Brain microvascular endothelial cell (primary cell): ENCODE results near the gene LPCAT3.
A peak's percentile ranks its signal among the peaks of the same experiment; 100 is the strongest.

ENCODE experiments used
- DNase-seq: peaks from one replicate; pipeline ENCODE4 v3.0.0-alpha.2; 2020
- H3K27ac ChIP-seq: fragments of 250-450 bp; sonication (Bioruptor Pico); 2 replicates; pipeline ENCODE4 v1.5.1; 2020; ENCODE audit warnings: mild to moderate bottlenecking, moderate library complexity
- H3K27me3 ChIP-seq: fragments of 250-450 bp; sonication (Bioruptor Pico); replicated peaks from 2 replicates; pipeline ENCODE4 v1.5.1; 2020; ENCODE audit warnings: mild to moderate bottlenecking
- H3K36me3 ChIP-seq: fragments of 250-450 bp; sonication (Bioruptor Pico); replicated peaks from 2 replicates; pipeline ENCODE4 v1.5.1; 2020; ENCODE audit warnings: mild to moderate bottlenecking
- H3K4me3 ChIP-seq: 2 replicates; pipeline ENCODE4 v1.5.1; 2011; ENCODE audit warnings: low read depth, mild to moderate bottlenecking, control low read depth, low read length, moderate library complexity
- in situ Hi-C: cut with HindIII; loops from 2 replicates; pipeline ENCODE4 v1.10.0; 2017; ENCODE audit warnings: low sequenced_read_pairs, low pct_ligation_motif_present
- TF ChIP-seq, protein P1 (sequence below): IDR thresholded peaks from 2 replicates; pipeline ENCODE4 v1.5.1; 2011; ENCODE audit warnings: low read depth, mild to moderate bottlenecking, moderate library complexity, low read length, control low read depth, inconsistent platforms; ENCODE audit errors: missing control alignments

LPCAT3 gene

GRCh38 chr12:6943722-6944380 lies 74.4 kb downstream of the LPCAT3 start, which contains the start of the genes C12orf57 and RNU7-1:
C12orf57 (plus strand) TSS chr12:6944022; CDS start chr12:6944122, 100 bp downstream.
RNU7-1 (plus strand) TSS chr12:6943816.
- peak; percentile 85 for DNase-seq
- Histone ChIP-seq H3K36me3 (peaks cover 11% of the 10 kb centered on the region), H3K27ac (peak within 1 kb of the TSS; percentile 93), H3K27me3 (no peaks in the 10 kb centered on the region), H3K4me3 (peak within 1 kb of the TSS; percentile 87)
- in situ Hi-C loops = no loop called here
- TF ChIP-seq, protein P1, sequence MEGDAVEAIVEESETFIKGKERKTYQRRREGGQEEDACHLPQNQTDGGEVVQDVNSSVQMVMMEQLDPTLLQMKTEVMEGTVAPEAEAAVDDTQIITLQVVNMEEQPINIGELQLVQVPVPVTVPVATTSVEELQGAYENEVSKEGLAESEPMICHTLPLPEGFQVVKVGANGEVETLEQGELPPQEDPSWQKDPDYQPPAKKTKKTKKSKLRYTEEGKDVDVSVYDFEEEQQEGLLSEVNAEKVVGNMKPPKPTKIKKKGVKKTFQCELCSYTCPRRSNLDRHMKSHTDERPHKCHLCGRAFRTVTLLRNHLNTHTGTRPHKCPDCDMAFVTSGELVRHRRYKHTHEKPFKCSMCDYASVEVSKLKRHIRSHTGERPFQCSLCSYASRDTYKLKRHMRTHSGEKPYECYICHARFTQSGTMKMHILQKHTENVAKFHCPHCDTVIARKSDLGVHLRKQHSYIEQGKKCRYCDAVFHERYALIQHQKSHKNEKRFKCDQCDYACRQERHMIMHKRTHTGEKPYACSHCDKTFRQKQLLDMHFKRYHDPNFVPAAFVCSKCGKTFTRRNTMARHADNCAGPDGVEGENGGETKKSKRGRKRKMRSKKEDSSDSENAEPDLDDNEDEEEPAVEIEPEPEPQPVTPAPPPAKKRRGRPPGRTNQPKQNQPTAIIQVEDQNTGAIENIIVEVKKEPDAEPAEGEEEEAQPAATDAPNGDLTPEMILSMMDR = no peak

DNA sequence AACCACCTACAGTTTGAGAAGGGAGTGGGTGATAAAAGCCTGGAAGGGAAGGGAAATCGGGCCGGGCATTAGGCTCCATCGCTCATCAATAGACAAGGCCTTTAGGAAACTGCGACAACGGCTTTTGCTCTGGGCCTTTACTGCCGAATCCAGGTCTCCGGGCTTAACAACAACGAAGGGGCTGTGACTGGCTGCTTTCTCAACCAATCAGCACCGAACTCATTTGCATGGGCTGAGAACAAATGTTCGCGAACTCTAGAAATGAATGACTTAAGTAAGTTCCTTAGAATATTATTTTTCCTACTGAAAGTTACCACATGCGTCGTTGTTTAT lies 74.9 kb downstream of the LPCAT3 start:
- peak overlapping the region; percentile 87 for H3K4me3 ChIP-seq
- DNase-seq = peak; percentile 94
- H3K36me3 ChIP-seq = peaks cover 16% of the 10 kb centered on the region
- TF ChIP-seq, protein P1 = no peak
- no peaks in the 10 kb centered on the region for H3K27me3 ChIP-seq
- peak overlapping the region; percentile 93 for H3K27ac ChIP-seq
- in situ Hi-C loops = no loop called here

GRCh38 chr12:6942331-6942665 lies 76.0 kb downstream of the LPCAT3 start:
- in situ Hi-C loops = no loop called here
- Histone ChIP-seq H3K27me3 (no peaks in the 10 kb centered on the region), H3K4me3 (no peak overlapping the region), H3K36me3 (peaks cover 17% of the 10 kb centered on the region), H3K27ac (peak overlapping the region; percentile 93)
- TF ChIP-seq, protein P1 = no peak
- no peak for DNase-seq

- TF ChIP-seq, protein P1 = no peak
- H3K27ac ChIP-seq = no peak overlapping the region
- H3K4me3 ChIP-seq = no peak overlapping the region
- peaks cover 21% of the 10 kb centered on the region for H3K36me3 ChIP-seq
- DNase-seq = no peak
- in situ Hi-C loops = no loop called here
- no peaks in the 10 kb centered on the region for H3K27me3 ChIP-seq
Measured at GRCh38 chr12:6941782-6942181, 76.5 kb downstream of the LPCAT3 start.

GRCh38 chr12:6941267-6941666 lies 77.0 kb downstream of the LPCAT3 start:
- H3K27ac ChIP-seq = no peak overlapping the region
- no peak overlapping the region for H3K4me3 ChIP-seq
- in situ Hi-C loops = no loop called here
- TF ChIP-seq, protein P1 = no peak
- peaks cover 24% of the 10 kb centered on the region for H3K36me3 ChIP-seq
- DNase-seq = no peak
- no peaks in the 10 kb centered on the region for H3K27me3 ChIP-seq

DNA sequence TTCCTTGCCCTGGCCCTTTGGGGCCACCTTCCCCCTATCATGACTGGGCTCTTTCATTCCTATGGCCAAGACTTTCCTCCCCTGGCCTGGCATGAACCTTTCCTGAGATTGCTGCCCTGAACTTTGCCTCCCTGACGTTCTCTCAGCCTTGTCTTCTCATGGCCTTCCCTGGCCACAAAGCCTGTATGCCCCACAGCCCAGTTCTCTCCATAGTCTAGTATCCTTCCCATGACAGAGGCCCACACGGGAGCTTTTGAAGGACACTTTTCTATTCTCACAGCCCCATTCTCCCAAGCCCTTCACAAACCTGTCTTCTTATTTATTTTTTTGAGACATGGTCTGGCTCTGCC lies 79.1 kb downstream of the LPCAT3 start:
- H3K36me3 ChIP-seq = peaks cover 37% of the 10 kb centered on the region

More for the DNA sequence above, 79.1 kb downstream of the LPCAT3 start:
- Histone ChIP-seq H3K4me3 (no peak overlapping the region), H3K27ac (no peak overlapping the region), H3K27me3 (no peaks in the 10 kb centered on the region)
- TF ChIP-seq, protein P1 = no peak
- in situ Hi-C loops = no loop called here
- no peak for DNase-seq
